HepG2 (cell line): ENCODE measurements around the gene LRRTM1. TPM values are rescaled to one million over a fixed set of nuclear protein-coding genes. Genes with fewer than 3 reads are reported as not detected.

Experiments
- BHLHE40 ChIP-seq: IDR thresholded peaks from 2 replicates; pipeline ENCODE4 v1.6.1; 2011; ENCODE audit warnings: low read length, improper control_type of control experiment
- DZIP1 ChIP-seq: sonication (generic); formaldehyde crosslinking; IDR thresholded peaks from 2 replicates; pipeline ENCODE4 v1.5.0; 2020; ENCODE audit warnings: mild to moderate bottlenecking, missing genetic modification reagents
- ETV6 ChIP-seq: sonication (generic); formaldehyde crosslinking; conservative IDR thresholded peaks from 2 replicates; pipeline ENCODE4 v1.4.0; 2020; ENCODE audit warnings: missing genetic modification reagents
- FOXM1 ChIP-seq: sonication (generic); formaldehyde crosslinking; IDR thresholded peaks from 2 replicates; pipeline ENCODE4 v1.5.0; 2020; ENCODE audit warnings: missing genetic modification reagents
- NFAT5 ChIP-seq: sonication (generic); formaldehyde crosslinking; IDR thresholded peaks from 2 replicates; pipeline ENCODE4 v1.4.0; 2020; ENCODE audit warnings: missing genetic modification reagents
- PHB2 ChIP-seq: fragments of 450-650 bp; IDR thresholded peaks from 2 replicates; pipeline ENCODE4 v1.6.1; 2018; ENCODE audit not compliant: partially characterized antibody
- TAF15 ChIP-seq: fragments of 200-400 bp; formaldehyde crosslinking; IDR thresholded peaks from one replicate; pipeline ENCODE4 v1.6.1; 2018; ENCODE audit warnings: mild to moderate bottlenecking, low read depth, low read length; ENCODE audit not compliant: poor library complexity, severe bottlenecking
- ZIK1 ChIP-seq: sonication (generic); formaldehyde crosslinking; IDR thresholded peaks from 2 replicates; pipeline ENCODE4 v1.5.0; 2020; ENCODE audit warnings: mild to moderate bottlenecking, low read depth, missing genetic modification reagents, borderline replicate concordance
- ZNF256 ChIP-seq: sonication (generic); formaldehyde crosslinking; conservative IDR thresholded peaks from 2 replicates; pipeline ENCODE4 v1.4.0; 2020; ENCODE audit warnings: missing genetic modification reagents
- ZNF556 ChIP-seq: sonication (generic); formaldehyde crosslinking; IDR thresholded peaks from 2 replicates; pipeline ENCODE4 v1.4.0; 2020; ENCODE audit warnings: mild to moderate bottlenecking, missing genetic modification reagents, borderline replicate concordance
- polyA plus RNA-seq, 8 experiments: library from polyadenylated mRNA; depleted of rRNA in 3 of 8; stranded (reverse) in 7 of 8; unstranded in 1 of 8; fragments of >200 nt; fragmentation: Illumina TruSeq in 4 of 8; extraction: Trizol in 4 of 8; gene quantifications; 2 replicates each; pipeline versions ENCODE4 v1.2.1 to v1.2.3, GENCODE V29; 2011 to 2016; ENCODE audit warnings: low read depth in 4 of 8, missing spikeins in 1 of 8, mixed read lengths in 1 of 8; ENCODE audit not compliant: insufficient read depth in 1 of 8
- total RNA-seq, 5 experiments: library from RNA; depleted of rRNA; stranded (reverse); fragments of >200 nt; fragmentation: Illumina TruSeq; extraction: Trizol; gene quantifications; 2 replicates each; pipeline ENCODE4 v1.2.3, GENCODE V29; 2016; ENCODE audit warnings: low read depth in 1 of 5
- TF ChIP-seq, protein P1 (sequence below): sonication (generic); formaldehyde crosslinking; IDR thresholded peaks from 2 replicates; pipeline ENCODE4 v1.9.0; 2021; ENCODE audit warnings: missing genetic modification reagents, borderline replicate concordance

The LRRTM1 gene
- total and polyA plus RNA-seq, 2 of the 13 experiments (the other 11 are each of a cell fraction or from before 2014, with no cell fraction given): not detected

DNA sequence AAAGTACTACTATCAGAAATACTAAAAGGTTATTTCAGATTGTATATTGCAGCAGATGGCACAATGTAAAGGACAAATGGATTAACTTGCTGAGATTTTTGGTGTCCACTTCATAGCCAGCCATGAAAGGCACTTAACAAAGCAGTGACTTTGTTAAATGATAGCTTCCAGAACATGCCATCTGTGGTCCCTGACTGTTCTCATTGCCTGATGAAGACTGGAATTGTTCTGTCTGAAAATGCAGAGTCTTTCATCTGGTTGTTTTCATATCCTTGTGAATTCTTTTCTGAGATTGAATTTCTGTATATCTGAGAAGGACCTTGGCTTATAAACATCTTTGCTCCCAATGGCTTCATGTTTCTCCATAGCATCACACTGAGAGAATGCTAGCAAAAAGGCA lies 44.4 kb upstream of the LRRTM1 start (continued):
- TF ChIP-seq, protein P1, sequence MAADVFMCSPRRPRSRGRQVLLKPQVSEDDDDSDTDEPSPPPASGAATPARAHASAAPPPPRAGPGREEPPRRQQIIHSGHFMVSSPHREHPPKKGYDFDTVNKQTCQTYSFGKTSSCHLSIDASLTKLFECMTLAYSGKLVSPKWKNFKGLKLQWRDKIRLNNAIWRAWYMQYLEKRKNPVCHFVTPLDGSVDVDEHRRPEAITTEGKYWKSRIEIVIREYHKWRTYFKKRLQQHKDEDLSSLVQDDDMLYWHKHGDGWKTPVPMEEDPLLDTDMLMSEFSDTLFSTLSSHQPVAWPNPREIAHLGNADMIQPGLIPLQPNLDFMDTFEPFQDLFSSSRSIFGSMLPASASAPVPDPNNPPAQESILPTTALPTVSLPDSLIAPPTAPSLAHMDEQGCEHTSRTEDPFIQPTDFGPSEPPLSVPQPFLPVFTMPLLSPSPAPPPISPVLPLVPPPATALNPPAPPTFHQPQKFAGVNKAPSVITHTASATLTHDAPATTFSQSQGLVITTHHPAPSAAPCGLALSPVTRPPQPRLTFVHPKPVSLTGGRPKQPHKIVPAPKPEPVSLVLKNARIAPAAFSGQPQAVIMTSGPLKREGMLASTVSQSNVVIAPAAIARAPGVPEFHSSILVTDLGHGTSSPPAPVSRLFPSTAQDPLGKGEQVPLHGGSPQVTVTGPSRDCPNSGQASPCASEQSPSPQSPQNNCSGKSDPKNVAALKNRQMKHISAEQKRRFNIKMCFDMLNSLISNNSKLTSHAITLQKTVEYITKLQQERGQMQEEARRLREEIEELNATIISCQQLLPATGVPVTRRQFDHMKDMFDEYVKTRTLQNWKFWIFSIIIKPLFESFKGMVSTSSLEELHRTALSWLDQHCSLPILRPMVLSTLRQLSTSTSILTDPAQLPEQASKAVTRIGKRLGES: no peak
- no peak for TF ChIP-seq ZNF256
- no peak for TF ChIP-seq TAF15
- no peak for TF ChIP-seq NFAT5 (CRISPR knock-in tag)
- TF ChIP-seq ZNF556: no peak
- TF ChIP-seq ETV6: no peak
- TF ChIP-seq FOXM1: no peak
- no peak for TF ChIP-seq DZIP1 (CRISPR knock-in tag)
- TF ChIP-seq PHB2: no peak
- no peak for TF ChIP-seq BHLHE40
- TF ChIP-seq ZIK1 (CRISPR knock-in tag): no peak
- TF ChIP-seq, all 625 proteins: peak for 0
